ENCODE measurements around the gene KMO.

The KMO gene

DNA sequence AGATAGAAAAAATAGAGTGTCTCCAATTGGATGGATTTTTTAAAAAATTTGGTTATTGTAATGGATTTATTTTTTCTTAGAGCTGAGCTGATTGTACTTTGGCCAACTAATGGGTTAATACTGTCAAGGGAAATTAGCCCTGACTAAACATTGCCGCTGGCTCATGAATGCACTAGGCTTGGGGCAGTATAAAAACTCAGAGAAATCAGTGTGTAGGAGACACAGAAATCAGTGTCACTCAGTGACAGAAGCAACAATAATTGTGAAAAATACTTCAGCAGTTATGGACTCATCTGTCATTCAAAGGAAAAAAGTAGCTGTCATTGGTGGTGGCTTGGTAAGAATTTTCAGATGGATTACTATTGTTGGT is at the start of gene KMO:
Gene KMO, plus strand, starts transcription at position 217 of the 370 bp plus-strand sequence. Its CDS starts 67 bp downstream, at position 284.
- no peak for DNase-seq (ENCODE audit: low read depth)
- H3K4me3 ChIP-seq (ENCODE audit: low read depth, low read length), result peak within 1 kb of the TSS; percentile 30
- in situ Hi-C loops (cut with HindIII; ENCODE audit: low sequenced_read_pairs), result loop anchor here (25.0 kb wide), 1 partner anchor 305 kb away; the partner anchor contains the start of gene EXO1
- TF ChIP-seq, protein P1, sequence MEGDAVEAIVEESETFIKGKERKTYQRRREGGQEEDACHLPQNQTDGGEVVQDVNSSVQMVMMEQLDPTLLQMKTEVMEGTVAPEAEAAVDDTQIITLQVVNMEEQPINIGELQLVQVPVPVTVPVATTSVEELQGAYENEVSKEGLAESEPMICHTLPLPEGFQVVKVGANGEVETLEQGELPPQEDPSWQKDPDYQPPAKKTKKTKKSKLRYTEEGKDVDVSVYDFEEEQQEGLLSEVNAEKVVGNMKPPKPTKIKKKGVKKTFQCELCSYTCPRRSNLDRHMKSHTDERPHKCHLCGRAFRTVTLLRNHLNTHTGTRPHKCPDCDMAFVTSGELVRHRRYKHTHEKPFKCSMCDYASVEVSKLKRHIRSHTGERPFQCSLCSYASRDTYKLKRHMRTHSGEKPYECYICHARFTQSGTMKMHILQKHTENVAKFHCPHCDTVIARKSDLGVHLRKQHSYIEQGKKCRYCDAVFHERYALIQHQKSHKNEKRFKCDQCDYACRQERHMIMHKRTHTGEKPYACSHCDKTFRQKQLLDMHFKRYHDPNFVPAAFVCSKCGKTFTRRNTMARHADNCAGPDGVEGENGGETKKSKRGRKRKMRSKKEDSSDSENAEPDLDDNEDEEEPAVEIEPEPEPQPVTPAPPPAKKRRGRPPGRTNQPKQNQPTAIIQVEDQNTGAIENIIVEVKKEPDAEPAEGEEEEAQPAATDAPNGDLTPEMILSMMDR (IDR thresholded peaks at IDR 0.05; ENCODE audit: low read depth, low read length, missing control alignments), result no peak

DNA sequence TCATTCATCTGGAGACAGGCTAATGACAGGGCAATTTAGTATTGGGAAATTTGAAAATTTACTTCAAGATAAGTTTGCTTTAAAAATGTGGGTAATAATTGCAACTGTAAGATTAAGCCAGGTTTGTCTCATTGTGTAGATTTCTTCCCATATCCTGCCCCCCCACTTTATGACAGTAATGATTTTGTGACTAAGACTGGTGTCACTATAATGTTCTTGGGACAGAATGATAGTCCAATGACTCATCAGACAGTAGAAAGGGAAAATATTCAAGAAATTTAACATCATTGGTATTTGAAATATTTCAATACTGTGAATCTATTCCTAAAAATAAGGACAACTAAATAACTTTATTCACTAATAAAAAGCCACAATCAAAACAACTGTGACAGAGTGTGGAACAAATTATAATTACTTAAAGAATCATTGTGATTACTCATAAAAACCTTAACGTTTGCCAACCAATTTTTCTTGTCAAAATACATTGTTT is 49.4 kb upstream of the KMO start:
- H3K4me3 ChIP-seq (ENCODE audit: low read depth, low read length), result no peak overlapping the region
- in situ Hi-C loops (cut with HindIII; ENCODE audit: low sequenced_read_pairs), result loop anchor here (25.0 kb wide), 1 partner anchor 771 kb away; no protein-coding TSS in a partner anchor
- DNase-seq (ENCODE audit: low read depth), result no peak
- TF ChIP-seq, protein P1 (IDR thresholded peaks at IDR 0.05; ENCODE audit: low read depth, low read length, missing control alignments), result no peak

DNA sequence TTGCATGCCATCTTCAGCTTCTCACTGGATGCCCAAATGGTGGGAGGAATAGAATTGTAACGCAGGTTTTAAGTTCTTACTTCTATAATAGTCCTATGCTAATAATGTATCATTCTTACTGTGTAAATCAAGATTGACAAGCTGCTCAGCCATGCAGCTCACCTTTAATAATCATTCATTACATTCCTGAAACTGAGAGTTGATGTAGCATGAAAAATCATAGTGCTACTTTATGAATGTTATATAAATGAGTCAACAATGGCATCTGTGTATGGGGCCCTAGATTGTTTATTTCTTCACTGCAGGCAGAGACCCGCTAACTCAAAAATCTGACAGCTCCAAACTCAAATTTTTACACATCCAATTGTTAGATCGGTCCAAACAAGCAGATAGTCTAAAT is 47.0 kb upstream of the KMO start:
- no peak for DNase-seq (ENCODE audit: low read depth)
- TF ChIP-seq, protein P1 (IDR thresholded peaks at IDR 0.05; ENCODE audit: low read depth, low read length, missing control alignments), result no peak
- in situ Hi-C loops (cut with HindIII; ENCODE audit: low sequenced_read_pairs), result loop anchor here (25.0 kb wide), 1 partner anchor 773 kb away; no protein-coding TSS in a partner anchor
- no peak overlapping the region for H3K4me3 ChIP-seq (ENCODE audit: low read depth, low read length)

DNA sequence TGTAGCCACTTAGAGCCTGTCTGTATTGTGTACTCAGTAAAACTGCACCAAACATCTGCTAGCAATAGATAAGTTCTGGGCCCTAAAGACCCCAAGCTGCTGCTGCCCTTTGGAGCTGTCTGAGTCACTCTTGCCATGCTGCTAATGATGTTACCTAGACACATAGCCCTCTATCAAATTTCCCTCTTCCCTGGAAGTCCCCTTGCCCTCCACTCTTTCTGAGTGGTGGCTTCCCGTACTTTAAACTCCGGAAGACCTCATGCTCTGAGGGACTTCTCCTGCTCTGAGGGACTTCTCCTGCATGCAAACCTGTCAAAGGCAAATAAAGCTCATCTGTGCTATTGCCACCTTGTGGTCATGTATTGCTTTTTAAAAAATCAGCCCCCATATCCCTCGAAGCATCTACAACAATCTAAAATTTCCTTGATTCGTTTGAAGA is 46.6 kb upstream of the KMO start:
- TF ChIP-seq, protein P1 (IDR thresholded peaks at IDR 0.05; ENCODE audit: low read depth, low read length, missing control alignments), result peak; percentile 53
- DNase-seq (ENCODE audit: low read depth), result no peak
- in situ Hi-C loops (cut with HindIII; ENCODE audit: low sequenced_read_pairs), result loop anchor here (25.0 kb wide), 1 partner anchor 773 kb away; no protein-coding TSS in a partner anchor
- no peak overlapping the region for H3K4me3 ChIP-seq (ENCODE audit: low read depth, low read length)

DNA sequence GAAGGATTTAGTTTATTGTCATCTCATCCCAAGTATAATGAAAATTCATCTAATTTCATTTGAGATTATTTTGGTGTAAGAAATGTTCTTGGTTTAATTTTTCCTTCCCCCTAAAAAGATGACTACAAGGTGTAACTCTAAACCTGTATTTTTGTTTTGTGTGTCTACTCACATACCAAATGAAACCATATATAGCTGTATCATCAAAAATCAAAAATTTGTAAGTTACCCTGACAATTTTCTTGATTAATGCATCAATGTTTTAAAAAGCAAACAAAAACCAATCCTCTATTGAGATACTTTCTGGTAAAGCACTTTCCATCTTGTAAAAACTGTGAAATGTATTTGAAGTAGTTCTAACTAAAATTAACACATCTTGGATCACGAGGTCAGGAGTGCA is 43.4 kb upstream of the KMO start:
- no peak for DNase-seq (ENCODE audit: low read depth)
- H3K4me3 ChIP-seq (ENCODE audit: low read depth, low read length), result no peak overlapping the region
- TF ChIP-seq, protein P1 (IDR thresholded peaks at IDR 0.05; ENCODE audit: low read depth, low read length, missing control alignments), result no peak
- in situ Hi-C loops (cut with HindIII; ENCODE audit: low sequenced_read_pairs), result loop anchor here (25.0 kb wide), 1 partner anchor 776 kb away; no protein-coding TSS in a partner anchor

DNA sequence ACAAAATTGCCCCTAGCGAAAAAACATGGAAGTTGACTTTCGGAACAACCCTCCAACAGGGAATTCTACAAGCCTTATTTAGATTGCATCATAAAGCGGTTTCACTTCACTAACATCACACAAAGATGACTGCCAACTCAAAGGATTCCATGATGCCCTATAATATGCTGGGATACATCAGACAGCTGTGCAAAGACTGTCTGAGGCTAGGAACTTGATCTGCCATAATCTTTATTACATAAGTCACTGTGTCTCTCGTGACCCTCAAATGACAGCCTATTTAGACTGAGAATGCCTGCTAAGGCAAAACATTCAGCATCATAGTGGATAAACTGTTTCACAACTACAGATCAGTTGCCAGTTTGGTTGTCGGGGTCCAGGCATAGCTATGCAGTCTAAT is 36.4 kb upstream of the KMO start:
- H3K4me3 ChIP-seq (ENCODE audit: low read depth, low read length), result no peak overlapping the region
- in situ Hi-C loops (cut with HindIII; ENCODE audit: low sequenced_read_pairs), result loop anchor here (25.0 kb wide), 1 partner anchor 783 kb away; no protein-coding TSS in a partner anchor
- DNase-seq (ENCODE audit: low read depth), result no peak
- TF ChIP-seq, protein P1 (IDR thresholded peaks at IDR 0.05; ENCODE audit: low read depth, low read length, missing control alignments), result no peak

All from astrocyte of the cerebellum (primary cell).